Measurements from ENCODE around the gene CBFB.

The CBFB gene

GRCh38 chr16:67068212-67068753 lies 39.3 kb downstream of the CBFB start:
- DNase-seq (ENCODE audit: extremely low read depth, insufficient read length): no peak
- TF ChIP-seq CTCF (IDR thresholded peaks at IDR 0.05; ENCODE audit: insufficient read depth, low read length, poor library complexity, severe bottlenecking): no peak
- Histone ChIP-seq H3K27me3 (replicated peaks; ENCODE audit: control insufficient read depth, insufficient read depth, low read length) (no peaks in the 10 kb centered on the region), H3K4me3 (replicated peaks; ENCODE audit: low read depth, low read length) (no peak overlapping the region), H3K36me3 (ENCODE audit: control insufficient read depth, insufficient read depth, low read length) (peaks cover 7% of the 10 kb centered on the region)

- H3K27me3 ChIP-seq (replicated peaks; ENCODE audit: control insufficient read depth, insufficient read depth, low read length): no peaks in the 10 kb centered on the region
- H3K36me3 ChIP-seq (ENCODE audit: control insufficient read depth, insufficient read depth, low read length): peaks cover 7% of the 10 kb centered on the region
- DNase-seq (ENCODE audit: extremely low read depth, insufficient read length): no peak
- no peak for TF ChIP-seq CTCF (IDR thresholded peaks at IDR 0.05; ENCODE audit: insufficient read depth, low read length, poor library complexity, severe bottlenecking)
- H3K4me3 ChIP-seq (replicated peaks; ENCODE audit: low read depth, low read length): no peak overlapping the region
These were observed 42.6 kb downstream of the CBFB start for GRCh38 chr16:67071476-67072048.

- no peak for TF ChIP-seq CTCF (IDR thresholded peaks at IDR 0.05; ENCODE audit: insufficient read depth, low read length, poor library complexity, severe bottlenecking)
- DNase-seq (ENCODE audit: extremely low read depth, insufficient read length): no peak
- no peak overlapping the region for H3K4me3 ChIP-seq (replicated peaks; ENCODE audit: low read depth, low read length)
- H3K36me3 ChIP-seq (ENCODE audit: control insufficient read depth, insufficient read depth, low read length): peaks cover 2% of the 10 kb centered on the region; the same call in 1 of the 2 replicates
- H3K27me3 ChIP-seq (replicated peaks; ENCODE audit: control insufficient read depth, insufficient read depth, low read length): no peaks in the 10 kb centered on the region
These were observed 46.4 kb downstream of the CBFB start for GRCh38 chr16:67075331-67075730.

- H3K36me3 ChIP-seq (ENCODE audit: control insufficient read depth, insufficient read depth, low read length): peaks cover 2% of the 10 kb centered on the region; the same call in 1 of the 2 replicates
- no peak for TF ChIP-seq CTCF (IDR thresholded peaks at IDR 0.05; ENCODE audit: insufficient read depth, low read length, poor library complexity, severe bottlenecking)
- no peak overlapping the region for H3K4me3 ChIP-seq (replicated peaks; ENCODE audit: low read depth, low read length)
- no peaks in the 10 kb centered on the region for H3K27me3 ChIP-seq (replicated peaks; ENCODE audit: control insufficient read depth, insufficient read depth, low read length)
- DNase-seq (ENCODE audit: extremely low read depth, insufficient read length): no peak
These were observed 48.9 kb downstream of the CBFB start for GRCh38 chr16:67077871-67078270.

- H3K27me3 ChIP-seq (replicated peaks; ENCODE audit: control insufficient read depth, insufficient read depth, low read length): no peaks in the 10 kb centered on the region
- DNase-seq (ENCODE audit: extremely low read depth, insufficient read length): no peak
- no peak overlapping the region for H3K4me3 ChIP-seq (replicated peaks; ENCODE audit: low read depth, low read length)
- no peak for TF ChIP-seq CTCF (IDR thresholded peaks at IDR 0.05; ENCODE audit: insufficient read depth, low read length, poor library complexity, severe bottlenecking)
- no peaks in the 10 kb centered on the region; the same call in 1 of the 2 replicates for H3K36me3 ChIP-seq (ENCODE audit: control insufficient read depth, insufficient read depth, low read length)
These were observed 53.2 kb downstream of the CBFB start for GRCh38 chr16:67082100-67082499.
